ENCODE data around the gene BIRC2.
"Not testable (repeated sequence)": the region's sequence is repeated elsewhere in the genome, so short reads cannot be mapped to it uniquely, and the experiment has no call there.

BIRC2 gene

GRCh38 chr11:102323542-102324251 lies 23.3 kb upstream of the BIRC2 start:
- DNase-seq (ENCODE audit: low read depth, low spot score) = no peak

GRCh38 chr11:102325088-102325487 lies 21.9 kb upstream of the BIRC2 start:
- DNase-seq (ENCODE audit: low read depth, low spot score) = no peak

- DNase-seq (ENCODE audit: low read depth, low spot score) = no peak
These were observed 18.3 kb upstream of the BIRC2 start for GRCh38 chr11:102328748-102329147.

- DNase-seq (ENCODE audit: low read depth, low spot score) = no peak
These were observed 16.8 kb upstream of the BIRC2 start for GRCh38 chr11:102330231-102330630.

DNA sequence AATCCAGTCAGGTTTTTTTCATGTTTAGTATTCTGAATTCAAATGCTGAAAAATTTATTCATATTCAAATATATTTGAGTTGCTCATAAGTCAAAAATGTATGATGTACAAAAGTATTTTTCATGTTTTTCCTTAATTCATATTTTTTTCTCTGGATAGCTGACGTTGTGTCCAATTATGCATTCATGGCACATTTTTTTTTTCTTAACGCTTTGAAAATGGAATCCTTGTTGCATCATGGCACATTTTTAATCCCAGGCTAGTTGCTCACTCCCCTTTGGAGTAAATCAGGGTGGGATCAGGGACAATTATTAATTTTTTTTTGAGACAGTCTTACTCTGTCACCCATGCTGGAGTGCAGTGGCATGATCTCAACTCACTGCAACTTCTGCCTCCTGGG lies 15.7 kb upstream of the BIRC2 start:
- DNase-seq (ENCODE audit: low read depth, low spot score) = no peak

- no peak for DNase-seq (ENCODE audit: low read depth, low spot score)
These were observed 14.4 kb upstream of the BIRC2 start for GRCh38 chr11:102332611-102332994.

DNA sequence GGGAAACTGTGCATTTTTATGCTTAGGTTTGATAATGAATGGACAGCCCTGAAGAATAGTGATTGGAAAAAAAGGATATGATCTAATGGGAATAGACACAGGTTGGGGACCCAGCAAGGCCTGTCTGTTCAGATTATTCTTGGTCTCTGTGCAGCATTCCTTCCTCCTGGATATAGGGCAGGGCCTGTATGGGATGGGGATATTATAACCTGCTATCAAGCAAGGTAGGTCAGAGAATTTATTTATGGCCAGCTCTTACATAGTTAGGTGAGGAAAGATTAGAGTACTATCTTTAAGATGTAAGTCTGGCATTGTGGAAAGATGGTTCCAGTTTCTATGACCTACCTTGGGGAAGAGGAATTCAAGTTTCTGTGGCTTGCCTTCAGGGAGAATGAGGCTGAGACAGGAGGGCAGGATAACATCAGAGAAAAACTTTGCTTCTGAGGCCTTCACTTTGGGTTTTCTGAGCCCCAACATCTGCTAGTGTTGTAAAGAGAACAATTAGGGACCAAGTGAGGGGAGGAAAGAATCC lies 8.5 kb upstream of the BIRC2 start:
- DNase-seq (ENCODE audit: low read depth, low spot score) = no peak

DNA sequence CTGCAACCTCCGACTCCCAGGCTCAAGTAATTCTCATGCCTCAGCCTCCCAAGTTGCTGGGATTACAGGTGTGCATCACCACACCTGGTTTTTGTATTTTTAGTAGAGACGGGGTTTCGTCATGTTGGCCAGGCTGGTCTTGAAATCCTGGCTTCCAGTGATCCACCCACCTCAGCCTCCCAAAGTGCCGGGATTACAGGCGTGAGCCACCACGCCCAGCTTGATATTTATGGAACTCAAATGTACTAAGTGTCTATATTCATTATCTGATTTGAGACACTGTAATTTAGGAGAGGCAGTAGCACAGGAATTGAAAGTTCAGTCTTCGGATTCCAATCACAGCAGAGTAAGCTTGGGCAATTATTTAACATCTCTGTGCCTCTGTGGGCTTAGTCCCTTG lies 5.7 kb upstream of the BIRC2 start:
- DNase-seq (ENCODE audit: low read depth, low spot score) = not testable (repeated sequence)

GRCh38 chr11:102341844-102342318 lies 5.1 kb upstream of the BIRC2 start:
- DNase-seq (ENCODE audit: low read depth, low spot score) = peak; percentile 68

DNA sequence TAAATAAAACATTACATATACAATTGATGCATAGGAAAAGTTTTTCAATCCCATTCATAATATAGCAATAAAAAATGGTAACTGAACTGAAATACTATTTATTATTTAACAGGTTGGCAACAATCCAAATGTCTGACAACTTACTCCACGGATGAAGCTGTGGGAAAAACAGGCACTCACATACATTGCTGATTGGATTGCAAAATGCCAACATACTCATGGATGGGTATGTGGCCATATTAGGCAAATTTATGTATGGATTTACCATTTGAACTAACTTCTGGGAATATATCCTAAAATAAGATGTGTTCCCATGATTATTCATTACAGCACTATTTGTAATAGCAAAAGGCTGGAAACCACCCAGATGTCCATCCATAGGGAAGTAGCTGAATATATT lies 3.2 kb upstream of the BIRC2 start:
- DNase-seq (ENCODE audit: low read depth, low spot score) = no peak

GRCh38 chr11:102345904-102346303 lies 1.1 kb upstream of the BIRC2 start:
- DNase-seq (ENCODE audit: low read depth, low spot score) = no peak

DNA sequence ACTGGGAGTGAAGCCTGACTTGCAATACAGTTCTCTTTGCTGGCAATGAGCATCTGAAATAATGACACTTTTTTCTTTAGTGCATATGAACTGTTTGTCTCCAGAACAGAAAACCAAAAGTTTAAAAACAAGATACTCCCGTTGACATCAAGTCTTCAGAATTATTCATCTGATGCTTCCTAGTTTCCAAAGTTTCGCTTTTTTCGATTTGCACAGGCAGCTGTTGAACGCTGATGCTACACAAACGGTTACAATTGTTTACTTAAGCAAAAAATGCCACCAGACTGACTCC lies 612 bp upstream of the BIRC2 start:
- no peak for DNase-seq (ENCODE audit: low read depth, low spot score)

- DNase-seq (ENCODE audit: low read depth, low spot score) = no peak
These were observed 702 bp downstream of the BIRC2 start for GRCh38 chr11:102347462-102348370.

- no peak for DNase-seq (ENCODE audit: low read depth, low spot score)
These were observed 10.1 kb downstream of the BIRC2 start for GRCh38 chr11:102357116-102357515.

- DNase-seq (ENCODE audit: low read depth, low spot score) = no peak
These were observed 12.4 kb downstream of the BIRC2 start for GRCh38 chr11:102359372-102359771.

DNA sequence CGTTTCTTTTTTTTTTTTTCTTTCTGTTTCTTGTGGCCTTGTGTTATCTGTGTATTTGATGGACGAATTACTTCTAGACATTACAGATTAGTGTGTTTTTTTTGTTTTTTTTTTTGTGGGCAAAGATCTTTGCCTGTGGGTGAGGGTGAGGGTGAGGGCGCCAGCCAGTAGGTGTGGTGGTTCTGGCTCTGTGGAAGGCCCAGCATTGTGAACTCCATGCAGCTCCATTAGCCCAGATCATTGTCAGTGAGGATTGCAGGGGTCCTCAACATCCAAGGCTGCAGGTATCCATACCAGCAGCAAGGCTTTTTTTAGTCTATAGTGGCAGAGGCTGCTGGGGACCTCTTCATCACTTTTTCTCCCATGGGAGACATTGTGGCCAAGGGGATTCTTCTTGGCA lies 13.7 kb downstream of the BIRC2 start:
- no peak for DNase-seq (ENCODE audit: low read depth, low spot score)

GRCh38 chr11:102361086-102362031 lies 14.3 kb downstream of the BIRC2 start:
- no peak for DNase-seq (ENCODE audit: low read depth, low spot score)

DNA sequence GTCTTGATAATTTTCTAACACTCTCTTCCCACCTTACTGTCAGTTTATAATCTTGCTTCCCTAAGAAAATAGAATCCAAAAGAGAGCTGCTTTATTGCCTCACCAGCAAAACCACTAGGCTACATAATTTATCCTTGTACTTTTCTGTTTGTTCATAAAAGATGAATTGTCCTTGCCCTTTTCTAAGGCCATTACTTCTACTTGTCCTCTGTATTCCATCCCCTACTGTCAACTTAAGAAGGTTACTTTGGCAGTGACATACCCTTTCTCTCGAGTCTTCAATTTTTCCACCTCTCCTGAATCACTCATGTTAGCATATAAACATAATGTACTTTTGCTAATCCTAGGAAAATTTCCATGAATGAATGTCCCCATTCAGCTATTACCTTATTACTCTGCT lies 18.0 kb downstream of the BIRC2 start:
- no peak for DNase-seq (ENCODE audit: low read depth, low spot score)

DNA sequence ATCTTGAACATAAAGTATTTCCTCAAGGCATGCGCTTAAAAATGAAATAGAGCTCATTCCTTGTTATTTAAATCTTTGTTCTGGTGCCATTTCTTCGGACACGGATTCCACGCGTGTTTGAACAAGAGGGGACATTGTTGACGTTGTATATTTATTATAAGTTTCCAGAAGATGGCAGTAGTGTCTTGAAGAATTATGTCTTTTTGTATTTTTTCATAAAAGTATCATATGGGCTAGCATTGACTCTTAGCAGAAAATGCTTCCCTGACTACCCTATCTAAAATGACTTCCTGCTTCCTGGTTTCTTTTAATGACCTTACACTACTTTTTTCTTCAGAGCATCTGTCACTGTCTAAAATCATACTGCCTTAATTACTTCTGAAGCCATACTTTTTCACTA lies 20.4 kb downstream of the BIRC2 start:
- no peak for DNase-seq (ENCODE audit: low read depth, low spot score)

DNA sequence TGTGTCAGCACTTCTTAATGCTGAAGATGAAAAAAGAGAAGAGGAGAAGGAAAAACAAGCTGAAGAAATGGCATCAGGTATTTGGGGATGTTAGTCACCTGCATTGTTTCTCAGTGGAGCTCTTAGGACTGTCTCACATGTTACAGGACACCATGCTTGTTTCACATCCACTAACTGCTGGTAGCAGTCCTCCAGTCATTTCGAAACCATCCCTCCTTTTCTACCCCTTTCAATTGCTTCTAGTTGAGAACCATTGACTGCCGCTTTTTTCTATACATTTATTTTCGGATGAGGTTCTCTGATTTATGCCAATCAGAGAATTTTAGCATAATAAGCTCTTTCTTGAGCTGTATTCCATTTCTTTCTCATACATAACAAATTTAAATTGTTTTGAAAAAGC lies 21.5 kb downstream of the BIRC2 start:
- DNase-seq (ENCODE audit: low read depth, low spot score) = no peak

GRCh38 chr11:102374633-102375424 lies 27.8 kb downstream of the BIRC2 start:
- not testable (repeated sequence) for DNase-seq (ENCODE audit: low read depth, low spot score)
